GM12878 (cell line): ENCODE data around the gene DNAJB5. TPM values are rescaled to one million over a fixed set of nuclear protein-coding genes. Genes with fewer than 3 reads are reported as not detected.
A peak's percentile ranks its signal among the peaks of the same experiment; 100 is the strongest.

ENCODE experiments used
- ATAC-seq: fragments of 200-7000 bp; cut with Tn5 transposase; 3 replicates; pipeline ENCODE4 v1.9.1; 2020; ENCODE audit warnings: mild to moderate bottlenecking, moderate library complexity
- BruUV-seq: library from RNA; stranded (reverse); fragments of 400-500 nt; replicated peaks from 2 replicates; lab custom pipeline; 2021; lab: Mats Ljungman, UMichigan
- CTCF ChIA-PET: fragments of 300-600 bp; sonication (Branson Sonifier 250); formaldehyde crosslinking; extraction: SDS; loops from one replicate; lab custom pipeline; 2021; ENCODE audit warnings: inconsistent platforms; lab: Yijun Ruan, JAX
- POLR2A ChIA-PET: fragments of 350-600 bp; formaldehyde crosslinking; extraction: SDS; loops from one replicate; lab custom pipeline; 2021; ENCODE audit warnings: inconsistent platforms; lab: Charles Lee
- RAD21 ChIA-PET: fragments of 300-600 bp; sonication (Branson Sonifier 250); formaldehyde crosslinking; loops from one replicate; lab custom pipeline; 2023; ENCODE audit warnings: antibody characterized with exemption; ENCODE audit not compliant: unreplicated experiment; lab: Charles Lee
- SMC1A ChIA-PET: fragments of 300-600 bp; sonication (Branson Sonifier 250); formaldehyde crosslinking; loops from one replicate; lab custom pipeline; 2023; ENCODE audit not compliant: unreplicated experiment, uncharacterized antibody; lab: Charles Lee
- DNase-seq: peaks from one replicate; pipeline ENCODE4 v3.0.0-alpha.2; 2011; ENCODE audit warnings: low read depth, low spot score
- FAIRE-seq: peaks from 3 replicates; lab custom pipeline; 2011; peaks lifted over from hg19 to GRCh38; lab: Jason Lieb, UNC
- H2AFZ ChIP-seq: 2 replicates; pipeline ENCODE4 v1.6.0; 2011; ENCODE audit warnings: low read depth, low read length, control low read depth; ENCODE audit not compliant: control insufficient read depth
- H3K27ac ChIP-seq: 2 replicates; pipeline ENCODE4 v1.5.1; 2011; ENCODE audit warnings: control low read depth; ENCODE audit not compliant: control insufficient read depth, insufficient read depth
- H3K27me3 ChIP-seq, 2 experiments: replicated peaks in 1 of 2; 2 replicates each; pipeline versions ENCODE4 v1.6.0 to v1.6.1; 2011; ENCODE audit warnings: low read length in 1 of 2; ENCODE audit not compliant: control insufficient read depth in 2 of 2, insufficient read depth in 2 of 2
- H3K36me3 ChIP-seq, 2 experiments: 2 replicates each; pipeline ENCODE4 v1.5.1; 2011; ENCODE audit warnings: low read length in 1 of 2; ENCODE audit not compliant: control insufficient read depth in 2 of 2, insufficient read depth in 2 of 2
- H3K4me1 ChIP-seq: 2 replicates; pipeline ENCODE4 v1.6.1; 2011; ENCODE audit warnings: mild to moderate bottlenecking, low read length, moderate library complexity, mixed read lengths; ENCODE audit not compliant: control insufficient read depth, insufficient read depth
- H3K4me2 ChIP-seq: 2 replicates; pipeline ENCODE4 v1.6.0; 2011; ENCODE audit warnings: control low read depth; ENCODE audit not compliant: control insufficient read depth, insufficient read depth
- H3K4me3 ChIP-seq: fragments of 200-600 bp; sonication (generic); 2 replicates; pipeline ENCODE4 v1.5.1; 2016
- H3K79me2 ChIP-seq: 2 replicates; pipeline ENCODE4 v1.6.0; 2011; ENCODE audit warnings: low read length; ENCODE audit not compliant: control insufficient read depth, insufficient read depth
- H3K9ac ChIP-seq: 2 replicates; pipeline ENCODE4 v1.8.0; 2011; ENCODE audit warnings: low read length, control low read depth, mixed read lengths; ENCODE audit not compliant: control insufficient read depth, insufficient read depth
- H3K9me3 ChIP-seq: replicated peaks from 3 replicates; pipeline ENCODE4 v1.5.1; 2011; ENCODE audit warnings: mild to moderate bottlenecking, low read length; ENCODE audit not compliant: control insufficient read depth, insufficient read depth
- H4K20me1 ChIP-seq: 2 replicates; pipeline ENCODE4 v1.6.0; 2011; ENCODE audit not compliant: control insufficient read depth, insufficient read depth
- GATAD2B ChIP-seq: fragments of 450-650 bp; conservative IDR thresholded peaks from 2 replicates; pipeline ENCODE4 v1.6.1; 2017; ENCODE audit warnings: low read depth, mild to moderate bottlenecking, moderate library complexity
- ZBTB33 ChIP-seq: fragments of 450-650 bp; IDR thresholded peaks from 2 replicates; pipeline ENCODE4 v1.6.1; 2017; ENCODE audit warnings: mild to moderate bottlenecking
- WGBS: methylation state at CpG from one replicate; pipeline ENCODE4 v1.1.6; 2016; ENCODE audit warnings: low lambda C conversion rate; ENCODE audit not compliant: insufficient replicate concordance, insufficient coverage; ENCODE audit errors: missing lambda C conversion rate; 5-methylcytosine and 5-hydroxymethylcytosine counted together
- in situ Hi-C: fragments of 300-500 bp; cut with MboI; formaldehyde crosslinking; loops from 9 replicates; pipeline ENCODE4 v1.14.3; 2018; ENCODE audit warnings: mixed read lengths
- intact Hi-C: fragments of 100-400 bp; cut with micrococcal nuclease; formaldehyde crosslinking; loops from one replicate; pipeline ENCODE4 v1.14.2; 2022; ENCODE audit not compliant: unreplicated experiment
- polyA plus RNA-seq, 11 experiments: library from polyadenylated mRNA; depleted of rRNA in 4 of 11; unstranded in 6 of 11; stranded (reverse) in 5 of 11; fragments of >200 nt; fragmentation: Nextera tagmentation in 4 of 11; fragmentation: Illumina TruSeq in 1 of 11; extraction: Ambion mirVana in 4 of 11; extraction: Trizol in 1 of 11; gene quantifications; 1 replicate in 1 of 11; 2 replicates in 10 of 11; pipeline versions ENCODE4 v1.2.1 to v1.2.3, GENCODE V29; 2011 to 2016; ENCODE audit warnings: inconsistent platforms in 2 of 11, missing spikeins in 2 of 11, low read depth in 1 of 11
- total RNA-seq, 4 experiments: library from RNA; depleted of rRNA in 3 of 4; stranded (reverse); fragments of >200 nt in 3 of 4; fragmentation: Illumina TruSeq in 1 of 4; extraction: Trizol in 1 of 4; gene quantifications; 2 replicates each; pipeline versions ENCODE4 v1.2.1 to v1.2.3, GENCODE V29; 2013 to 2021

DNAJB5 gene
- total and polyA plus RNA-seq, 10 of the 15 experiments (the other 5 are each of a cell fraction or from before 2014, with no cell fraction given), result 0.92 to 13.3 (median 6.8) TPM

GRCh38 chr9:34989946-34990635 lies 546 bp downstream of the DNAJB5 start:
- POLR2A ChIA-PET, result interaction anchor here (0.6 to 1.4 kb wide), 4 partner anchors 12 to 90 kb away, joined by 3 to 5 read pairs (median 4); partner anchors contain the start of genes FANCG and VCP
- peak overlapping the region; percentile 77 for H2AFZ ChIP-seq
- FAIRE-seq, result no peak

More at GRCh38 chr9:34989946-34990635, 546 bp downstream of the DNAJB5 start:
- WGBS, result 4% methylated on average over 24 of the region's 39 CpGs
- peak; percentile 9 for ATAC-seq
- Histone ChIP-seq H3K27ac (no peak overlapping the region; the same call in 1 of the 2 replicates), H3K9ac (peak overlapping the region; percentile 55), H3K36me3 (no peaks in the 10 kb centered on the region), H3K9me3 (no peaks in the 10 kb centered on the region), H3K79me2 (no peaks in the 10 kb centered on the region), H3K4me1 (peaks cover 51% of the 10 kb centered on the region), H3K27me3 (no peaks in the 10 kb centered on the region), H3K4me2 (peak overlapping the region; percentile 93), H3K4me3 (peak overlapping the region; percentile 95), H4K20me1 (no peaks in the 10 kb centered on the region)
- intact Hi-C loops, result loop anchor here (5.0 kb wide), 3 partner anchors 62 to 107 kb away; partner anchors contain the start of genes PIGO and VCP
- TF ChIP-seq GATAD2B, result 0 out of 2 replicates have a peak, but pooled peaks have one; percentile 9
- TF ChIP-seq ZBTB33, result no peak
- DNase-seq, result no peak
- RAD21 ChIA-PET, result interaction anchor here (0.6 to 4.7 kb wide), 7 partner anchors 61 to 250 kb away, joined by 3 to 35 read pairs (median 3); no protein-coding TSS in a partner anchor
- CTCF ChIA-PET, result interaction anchor here (0.6 to 7.4 kb wide), 6 partner anchors 62 to 746 kb away, joined by 3 to 63 read pairs (median 4); a partner anchor contains a TSS
- in situ Hi-C loops, result no loop called here
- no TSS peak for BruUV-seq
- SMC1A ChIA-PET, result no interaction called here
